Measurements from ENCODE around the gene PIGU. TPM values are rescaled to one million over a fixed set of nuclear protein-coding genes. Genes with fewer than 3 reads are reported as not detected.

Gene PIGU

Small RNA genes within 50 kb of the gene (small RNA-seq; reads per million reads assigned to genes)
- gene AL118520.1 (ENCODE audit: insufficient read depth) (not detected), gene RF00019 (ENCODE audit: insufficient read depth) (not detected)

Measured in mesendoderm (in vitro differentiated cells).